PC-3 (cell line): ENCODE results near the gene BAIAP2L2. TPM values are rescaled to one million over a fixed set of nuclear protein-coding genes. Genes with fewer than 3 reads are reported as not detected.

Experiments used
- ATAC-seq: fragments of 200-7000 bp; cut with Tn5 transposase; 2 replicates; pipeline ENCODE4 v1.9.1; 2020; ENCODE audit warnings: mild to moderate bottlenecking, moderate library complexity
- BruUV-seq: library from RNA; stranded (reverse); fragments of 400-500 nt; replicated peaks from 2 replicates; lab custom pipeline; 2021; lab: Mats Ljungman, UMichigan
- CTCF ChIA-PET: fragments of 300-600 bp; sonication (Branson Sonifier 250); formaldehyde crosslinking; loops from one replicate; lab custom pipeline; 2022; ENCODE audit warnings: antibody characterized with exemption; lab: Charles Lee
- POLR2A ChIA-PET: fragments of 300-600 bp; sonication (Branson Sonifier 250); formaldehyde crosslinking; loops from one replicate; lab custom pipeline; 2022; ENCODE audit warnings: antibody characterized with exemption; ENCODE audit not compliant: unreplicated experiment; lab: Charles Lee
- DNase-seq: peaks from one replicate; pipeline ENCODE4 v3.0.0-alpha.2; 2015
- H2AFZ ChIP-seq: fragments of 300-600 bp; sonication (generic); 2 replicates; pipeline ENCODE4 v1.6.0; 2016; ENCODE audit warnings: antibody characterized with exemption, low read length
- H3F3A ChIP-seq: fragments of 300-600 bp; sonication (generic); one replicate; pipeline ENCODE4 v1.6.0; 2017; ENCODE audit warnings: antibody characterized with exemption, low read length, control low read depth, mild to moderate bottlenecking; ENCODE audit not compliant: unreplicated experiment
- H3K27ac ChIP-seq: fragments of 300-600 bp; sonication (generic); 2 replicates; pipeline ENCODE4 v1.5.1; 2016; ENCODE audit warnings: mild to moderate bottlenecking, low read length
- H3K27me3 ChIP-seq: fragments of 300-600 bp; sonication (generic); 2 replicates; pipeline ENCODE4 v1.6.1; 2016; ENCODE audit warnings: low read length, mixed read lengths
- H3K36me3 ChIP-seq: fragments of 300-600 bp; sonication (generic); 2 replicates; pipeline ENCODE4 v1.6.1; 2016; ENCODE audit warnings: low read depth, mixed run types, low read length, mixed read lengths
- H3K4me1 ChIP-seq: fragments of 300-600 bp; sonication (generic); 2 replicates; pipeline ENCODE4 v1.5.1; 2016; ENCODE audit warnings: low read length; ENCODE audit not compliant: insufficient read depth
- H3K4me2 ChIP-seq: fragments of 300-600 bp; sonication (generic); 2 replicates; pipeline ENCODE4 v1.6.0; 2016; ENCODE audit warnings: low read length
- H3K4me3 ChIP-seq: fragments of 300-600 bp; sonication (generic); 2 replicates; pipeline ENCODE4 v1.5.1; 2016; ENCODE audit warnings: mild to moderate bottlenecking, low read length, mixed read lengths
- H3K79me2 ChIP-seq: fragments of 300-600 bp; sonication (generic); 2 replicates; pipeline ENCODE4 v1.6.1; 2017; ENCODE audit warnings: low read length, mixed read lengths
- H3K9ac ChIP-seq: fragments of 300-600 bp; sonication (generic); 2 replicates; pipeline ENCODE4 v1.6.0; 2016; ENCODE audit warnings: mild to moderate bottlenecking, low read length
- H3K9me2 ChIP-seq: fragments of 300-600 bp; sonication (generic); replicated peaks from 2 replicates; pipeline ENCODE4 v1.6.1; 2016; ENCODE audit warnings: mixed run types, low read length, mixed read lengths
- H3K9me3 ChIP-seq: fragments of 300-600 bp; sonication (generic); 2 replicates; pipeline ENCODE4 v1.6.1; 2016; ENCODE audit warnings: low read length, mixed read lengths
- H4K20me1 ChIP-seq: fragments of 300-600 bp; sonication (generic); 2 replicates; pipeline ENCODE4 v1.6.1; 2016; ENCODE audit warnings: low read length, mixed read lengths
- CTCF ChIP-seq: fragments of 300-600 bp; sonication (generic); conservative IDR thresholded peaks from 2 replicates; pipeline ENCODE4 v1.5.1; 2017; ENCODE audit warnings: antibody characterized with exemption, low read depth, mild to moderate bottlenecking, low read length
- EZH2 ChIP-seq: fragments of 300-600 bp; sonication (generic); IDR thresholded peaks from one replicate; pipeline ENCODE4 v1.6.1; 2017; ENCODE audit warnings: antibody characterized with exemption, mild to moderate bottlenecking, low read length; ENCODE audit not compliant: unreplicated experiment
- EZH2phosphoT487 ChIP-seq: fragments of 300-600 bp; sonication (generic); IDR thresholded peaks from 2 replicates; pipeline ENCODE4 v1.6.1; 2018; ENCODE audit warnings: mild to moderate bottlenecking, antibody characterized with exemption, low read length, borderline replicate concordance
- intact Hi-C: fragments of 100-400 bp; cut with micrococcal nuclease; formaldehyde crosslinking; loops from 2 replicates; pipeline ENCODE4 v1.9.0; 2023
- total RNA-seq: library from RNA; depleted of rRNA; stranded (reverse); fragments of >200 nt; gene quantifications from 2 replicates; pipeline ENCODE4 v1.2.3, GENCODE V29; 2014

BAIAP2L2 gene
- total RNA-seq, 1 experiment from 2014 or later: 0.80 TPM

GRCh38 chr22:38051261-38051660 lies 59.2 kb downstream of the BAIAP2L2 start:
- no peaks in the 10 kb centered on the region; the same call in 1 of the 2 replicates for H3K36me3 ChIP-seq
- no peaks in the 10 kb centered on the region for H3K9me3 ChIP-seq
- H3K4me3 ChIP-seq: no peak overlapping the region
- H3K27ac ChIP-seq: no peak overlapping the region
- no peak overlapping the region for H3K4me2 ChIP-seq
- no peak overlapping the region for H3K9ac ChIP-seq
- H3K27me3 ChIP-seq: no peaks in the 10 kb centered on the region
- no peak overlapping the region for H2AFZ ChIP-seq
- POLR2A ChIA-PET: no interaction called here
- CTCF ChIA-PET: interaction anchor here (1.1 kb wide), 1 partner anchor 717 kb away, joined by 5 read pairs; no protein-coding TSS in a partner anchor
- H3K79me2 ChIP-seq: no peaks in the 10 kb centered on the region
- no peak for DNase-seq
- intact Hi-C loops: loop anchor here (5.0 kb wide), 2 partner anchors 291 to 521 kb away; partner anchors contain the start of gene DMC1
- H3K9me2 ChIP-seq: no peaks in the 10 kb centered on the region
- TF ChIP-seq EZH2phosphoT487: no peak
- TF ChIP-seq CTCF: no peak
- TF ChIP-seq EZH2: no peak
- no TSS peak for BruUV-seq
- H3K4me1 ChIP-seq: no peaks in the 10 kb centered on the region
- no peaks in the 10 kb centered on the region for H4K20me1 ChIP-seq
- no peaks in the 10 kb centered on the region for H3F3A ChIP-seq
- no peak for ATAC-seq

- no peaks in the 10 kb centered on the region for H3K79me2 ChIP-seq
- H3K9me3 ChIP-seq: no peaks in the 10 kb centered on the region
- no peak overlapping the region for H3K9ac ChIP-seq
- H3K4me2 ChIP-seq: no peak overlapping the region
- no peaks in the 10 kb centered on the region for H3K9me2 ChIP-seq
- DNase-seq (no peak), ATAC-seq (no peak)
- no peaks in the 10 kb centered on the region for H3K4me1 ChIP-seq
- H3K27ac ChIP-seq: no peak overlapping the region
- no peaks in the 10 kb centered on the region for H4K20me1 ChIP-seq
- H3K27me3 ChIP-seq: no peaks in the 10 kb centered on the region
- H3K4me3 ChIP-seq: no peak overlapping the region
- intact Hi-C loops: loop anchor here (5.0 kb wide), 2 partner anchors 292 to 522 kb away; partner anchors contain the start of gene DMC1
- H2AFZ ChIP-seq: no peak overlapping the region
- H3F3A ChIP-seq: no peaks in the 10 kb centered on the region
- CTCF ChIA-PET: no interaction called here
- POLR2A ChIA-PET: no interaction called here
- no TSS peak for BruUV-seq
- TF ChIP-seq CTCF (no peak), EZH2 (no peak), EZH2phosphoT487 (no peak)
- no peaks in the 10 kb centered on the region; the same call in 1 of the 2 replicates for H3K36me3 ChIP-seq
Measured at GRCh38 chr22:38050720-38051119, 59.8 kb downstream of the BAIAP2L2 start.

- intact Hi-C loops: loop anchor here (5.0 kb wide), 2 partner anchors 292 to 522 kb away; partner anchors contain the start of gene DMC1
- Histone ChIP-seq H3F3A (no peaks in the 10 kb centered on the region), H3K36me3 (no peaks in the 10 kb centered on the region; the same call in 1 of the 2 replicates), H3K4me2 (no peak overlapping the region), H3K79me2 (no peaks in the 10 kb centered on the region), H3K9me2 (no peaks in the 10 kb centered on the region), H3K9me3 (no peaks in the 10 kb centered on the region), H3K27ac (no peak overlapping the region), H4K20me1 (no peaks in the 10 kb centered on the region), H3K4me3 (no peak overlapping the region), H3K9ac (no peak overlapping the region), H3K27me3 (no peaks in the 10 kb centered on the region), H3K4me1 (no peaks in the 10 kb centered on the region), H2AFZ (no peak overlapping the region)
- no TSS peak for BruUV-seq
- CTCF ChIA-PET: interaction anchor here (0.6 to 0.7 kb wide), 2 partner anchors 54 to 1093 kb away, joined by 3 to 4 read pairs; no protein-coding TSS in a partner anchor
- DNase-seq: no peak
- POLR2A ChIA-PET: no interaction called here
- no peak for TF ChIP-seq EZH2
- no peak for TF ChIP-seq CTCF
- no peak for TF ChIP-seq EZH2phosphoT487
- ATAC-seq: no peak
Measured at GRCh38 chr22:38049812-38050619, 60.5 kb downstream of the BAIAP2L2 start.
